NCI-H187 (cell line): ENCODE results near the gene RNF31.

Experiments used
- DNase-seq, 2 experiments: peaks; one replicate each; lab custom pipeline; 2025; lab: John Stamatoyannopoulos, UW

RNF31 gene

DNA sequence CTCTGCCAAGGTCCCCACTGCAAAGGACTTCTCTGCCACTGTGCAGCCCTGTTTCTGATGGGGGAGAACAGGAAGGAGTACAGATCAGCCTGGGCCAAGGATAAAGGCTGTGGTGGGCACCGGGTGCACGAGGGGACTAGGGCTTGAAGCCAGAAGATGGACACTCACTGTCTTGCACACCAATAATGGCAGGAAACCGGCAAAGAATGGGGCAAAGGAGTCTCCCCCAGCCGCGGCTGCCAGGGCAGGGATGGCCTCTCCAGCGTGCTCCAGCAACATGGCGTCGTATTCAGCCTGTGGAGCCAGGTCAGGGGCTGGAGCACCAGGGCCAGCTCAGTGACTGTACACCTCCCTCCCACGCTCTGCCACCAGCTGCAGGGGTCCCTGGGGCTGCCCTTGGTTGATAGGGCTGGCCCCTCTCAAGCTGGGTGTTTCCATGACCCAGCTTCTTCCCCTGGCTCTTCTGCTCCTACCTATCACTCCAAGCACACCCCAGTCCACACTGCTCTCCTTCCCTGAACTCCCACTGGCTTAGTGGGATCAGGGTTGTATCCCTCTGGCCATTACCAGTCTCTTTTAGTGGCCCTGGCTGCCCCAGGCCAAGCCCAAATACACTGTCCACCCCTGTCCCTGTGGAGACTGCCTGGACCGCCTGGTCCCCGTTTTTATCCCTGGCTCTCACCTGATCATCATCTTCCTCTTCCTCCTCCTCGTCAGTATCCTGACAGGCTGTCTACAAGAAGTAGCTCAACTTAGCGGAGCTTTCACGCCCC, 35.0 kb downstream of the RNF31 start:
- DNase-seq = no peak

DNA sequence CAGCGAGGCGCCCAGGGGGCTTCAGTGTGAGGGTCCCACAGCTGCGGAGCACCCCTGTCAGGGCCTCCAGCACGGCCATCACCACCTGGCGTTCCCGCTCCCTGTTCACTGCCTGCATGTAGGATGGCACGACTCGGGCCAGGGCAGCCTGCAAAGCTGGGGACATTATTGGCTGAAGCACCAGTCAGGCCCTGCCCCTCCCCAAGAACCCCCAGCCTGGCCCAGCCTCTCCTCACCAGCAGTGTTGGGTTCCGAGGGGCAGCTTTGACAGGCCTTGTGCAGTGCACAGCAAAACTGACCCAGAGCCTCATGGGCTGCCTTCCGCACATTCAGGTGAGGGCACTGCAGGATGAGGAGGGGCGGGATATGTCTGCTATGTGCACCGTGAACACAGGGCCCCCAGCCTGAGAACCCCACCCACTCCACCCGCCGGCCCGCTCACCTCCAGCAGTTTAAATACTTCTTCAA, 35.8 kb downstream of the RNF31 start:
- no peak for DNase-seq

DNA sequence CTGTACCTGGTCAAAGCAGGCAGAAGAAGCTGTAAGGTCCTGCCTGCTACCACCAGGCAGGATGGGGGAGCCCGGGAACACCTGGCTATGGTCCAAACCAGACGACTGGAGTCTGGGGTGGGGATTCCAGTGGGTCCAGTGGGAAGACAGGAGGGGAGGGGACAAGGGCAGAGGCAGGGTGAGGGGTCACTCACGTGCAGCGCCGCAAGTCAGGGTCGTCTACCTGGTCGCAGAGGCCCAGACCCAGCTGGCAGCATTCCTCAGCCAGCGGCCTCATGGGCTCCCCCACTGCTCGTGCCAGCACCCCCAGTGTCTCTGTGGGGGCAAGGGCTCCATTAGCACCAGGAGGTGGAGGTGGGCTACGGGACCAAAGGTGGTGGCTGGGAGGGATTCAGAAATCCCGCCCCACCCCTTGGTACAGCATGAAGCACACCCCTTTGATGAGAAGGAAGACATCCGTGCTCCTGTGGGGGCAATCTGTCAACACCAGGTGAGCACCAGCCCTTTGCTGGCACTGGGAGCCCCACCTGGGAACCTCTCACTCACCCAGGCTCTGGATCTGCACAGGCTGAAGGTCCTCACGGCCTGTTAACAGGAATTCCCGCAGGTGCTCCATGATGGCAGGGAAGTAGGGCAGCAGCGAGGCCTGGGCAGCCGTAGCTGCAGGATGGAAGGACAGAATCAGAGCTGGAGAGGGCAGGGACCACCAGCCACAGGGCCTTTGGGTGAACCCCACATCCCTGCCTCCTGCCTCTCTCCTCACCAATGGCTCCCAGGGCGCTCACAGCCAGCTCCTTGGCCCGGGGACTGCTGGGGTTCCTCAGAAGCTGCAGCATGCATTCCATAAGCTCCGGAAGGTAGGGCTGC, 37.0 kb downstream of the RNF31 start:
- no peak for DNase-seq

DNA sequence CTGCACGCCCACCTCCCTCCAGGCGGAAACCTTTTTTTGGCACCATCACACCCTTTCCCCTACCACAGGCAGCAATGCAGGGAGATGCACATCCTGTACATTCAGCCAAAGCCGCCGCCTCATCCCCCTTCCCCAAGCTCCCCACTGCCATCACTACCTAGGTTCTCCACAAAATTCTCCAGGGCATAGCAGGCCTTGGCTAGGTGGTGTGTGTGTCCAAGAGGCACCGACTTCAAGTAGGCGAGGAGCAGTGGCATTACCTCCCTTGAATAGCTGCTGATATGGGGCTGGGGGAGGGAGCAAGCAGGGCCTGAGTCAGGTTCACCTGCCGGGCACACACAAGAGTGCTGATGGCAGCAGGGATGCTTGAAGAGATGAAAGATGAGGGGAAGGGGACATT, 37.7 kb downstream of the RNF31 start:
- DNase-seq = no peak

DNA sequence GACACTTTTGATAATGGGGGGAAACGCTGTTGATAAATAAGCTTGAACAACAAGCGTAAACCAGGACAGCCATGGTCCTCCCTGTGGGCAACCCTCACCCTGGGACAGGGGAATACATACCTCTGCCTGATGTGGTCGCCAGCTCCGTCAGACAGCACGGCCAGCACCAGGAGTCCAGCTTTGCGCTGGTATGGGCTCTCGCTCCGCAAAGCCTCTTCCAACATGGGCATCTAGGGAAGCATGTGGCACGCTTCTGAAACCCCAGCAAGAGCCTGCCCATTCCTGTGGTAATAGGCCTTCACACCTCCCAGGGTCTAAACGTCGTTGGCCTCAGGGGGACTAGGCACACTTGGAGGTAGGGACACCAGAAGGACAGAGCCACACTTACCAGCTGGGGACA, 38.4 kb downstream of the RNF31 start:
- DNase-seq = no peak

DNA sequence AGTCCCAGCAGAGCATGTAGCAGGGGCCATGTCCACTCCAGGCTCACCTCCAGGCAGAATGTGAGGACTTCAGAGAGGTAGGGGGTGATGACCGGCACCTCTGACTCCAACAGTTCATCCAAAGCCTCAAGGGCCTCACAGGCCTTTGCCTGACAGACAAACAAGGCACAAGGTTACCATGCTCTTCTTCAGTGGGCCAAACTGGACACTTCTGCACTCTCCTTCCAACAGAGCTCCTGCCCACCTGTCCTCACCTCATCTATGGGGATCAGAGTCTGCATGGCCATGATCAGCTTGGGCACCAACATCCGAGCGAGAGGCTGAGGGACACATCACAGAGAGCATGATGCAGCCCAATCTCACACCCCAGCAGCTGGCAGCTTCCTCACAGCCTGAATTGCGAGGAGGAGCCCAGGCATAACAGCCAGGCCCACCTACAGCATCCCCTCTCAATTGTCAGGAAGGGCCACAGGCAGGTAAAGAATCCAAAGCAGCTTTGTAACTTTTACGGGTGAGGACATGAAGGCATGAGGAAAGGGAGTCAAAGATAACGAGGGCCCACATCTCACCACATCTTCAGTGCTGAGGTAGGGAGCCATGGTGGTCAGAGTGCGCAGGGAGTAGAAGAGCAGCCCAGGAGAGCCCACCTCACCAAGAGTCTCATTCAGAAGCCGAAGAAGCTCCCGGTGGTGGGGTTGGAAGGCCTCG, 39.7 kb downstream of the RNF31 start:
- DNase-seq = no peak

DNA sequence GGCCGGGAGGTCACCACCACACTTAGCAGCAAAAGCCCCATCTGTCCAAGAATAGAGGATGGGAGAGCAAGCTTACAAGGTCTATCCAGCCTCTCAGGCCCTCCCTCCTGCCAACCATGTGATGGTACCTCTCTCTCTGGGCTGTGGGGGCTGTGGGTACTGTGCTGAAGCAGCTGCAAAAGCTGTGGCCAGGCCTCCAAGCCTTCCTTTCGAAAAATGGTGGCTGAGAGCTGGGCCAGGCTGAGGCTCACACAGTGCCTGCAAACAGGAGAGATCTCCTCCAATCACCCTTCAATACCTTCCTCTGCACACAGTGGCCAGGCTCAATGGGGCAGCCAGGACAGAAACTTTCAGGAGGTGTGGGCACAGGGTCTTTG, 40.2 kb downstream of the RNF31 start:
- DNase-seq = no peak

DNA sequence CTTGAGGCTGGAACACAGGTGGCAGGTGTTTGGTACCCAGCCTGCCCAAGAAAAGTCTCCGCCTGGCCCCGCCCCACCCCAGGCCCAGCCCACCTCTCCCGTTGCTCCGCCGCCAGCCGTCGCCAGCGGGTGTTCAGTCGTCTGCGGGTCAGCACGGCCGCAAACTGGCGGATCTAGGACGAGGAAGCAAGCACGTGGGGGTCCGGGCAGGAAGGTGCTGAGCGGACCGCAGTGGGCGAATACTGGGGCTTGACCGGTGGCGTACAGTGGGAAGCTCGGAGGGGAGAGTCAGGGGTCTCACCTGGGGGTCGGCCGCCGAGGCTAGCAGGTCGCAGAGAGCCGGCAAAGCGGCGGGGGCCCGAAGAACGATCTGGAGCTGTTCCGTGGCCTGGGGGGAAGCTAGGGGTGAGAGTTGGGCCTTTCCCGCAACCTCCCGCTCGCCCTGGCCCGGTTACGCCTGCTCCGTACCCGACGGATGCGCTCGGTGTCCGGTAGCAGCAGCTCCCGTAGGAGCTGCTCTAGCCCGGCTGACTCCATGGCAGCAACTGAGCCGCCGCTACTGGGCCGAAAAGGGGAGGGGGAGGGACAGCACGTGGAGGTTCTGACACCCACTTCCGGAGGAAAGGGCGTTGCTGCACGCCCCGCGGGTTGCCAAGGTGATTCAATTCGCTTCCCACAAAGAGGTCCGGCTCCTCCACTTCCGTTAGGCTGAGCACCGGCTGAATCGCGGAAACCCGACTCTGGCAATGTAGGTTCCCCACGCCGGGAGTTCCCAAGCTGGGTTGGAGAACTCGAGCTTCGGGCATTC, 41.2 kb downstream of the RNF31 start, which contains the start of gene IPO4:
Gene IPO4 (minus strand): TSS at position 566 of the 808 bp plus-strand sequence. CDS start 29 bp downstream, at position 537.
- peak; percentile 81 to 96 for DNase-seq

DNA sequence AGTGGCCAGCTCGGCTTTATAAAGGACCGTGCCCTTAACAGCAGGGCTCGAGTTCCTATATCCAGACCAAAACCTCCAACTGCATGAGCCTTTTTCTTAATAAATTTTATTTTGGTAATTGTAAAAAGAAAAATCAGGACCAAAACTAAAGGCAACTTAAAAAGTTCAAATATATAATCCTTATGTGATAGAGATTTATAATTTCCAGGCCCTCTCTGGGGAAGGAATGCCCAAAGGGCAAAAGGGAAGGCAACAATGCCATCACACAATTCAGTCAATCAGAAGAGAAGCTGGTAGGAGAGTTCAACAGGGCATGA, 41.7 kb downstream of the RNF31 start:
- DNase-seq = no peak

DNA sequence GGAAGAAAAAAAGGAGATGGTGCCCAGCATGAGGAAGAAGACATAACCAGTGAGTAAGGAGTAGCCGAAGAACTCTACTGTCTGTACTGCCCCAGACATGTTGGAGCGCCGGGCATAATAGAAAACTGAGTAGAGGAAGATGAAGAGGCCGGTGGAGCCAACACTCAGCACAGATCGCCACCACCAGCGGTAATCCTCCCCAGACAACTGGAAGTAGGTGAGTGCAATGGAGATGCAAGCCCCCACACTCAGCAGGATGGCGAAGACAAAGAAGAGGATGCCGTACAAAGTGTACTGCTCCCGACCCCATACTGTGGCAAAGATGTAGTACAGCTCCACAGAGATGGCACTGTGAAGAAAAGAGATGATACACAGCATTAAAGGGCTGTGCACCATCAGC, 42.2 kb downstream of the RNF31 start:
- DNase-seq = no peak

DNA sequence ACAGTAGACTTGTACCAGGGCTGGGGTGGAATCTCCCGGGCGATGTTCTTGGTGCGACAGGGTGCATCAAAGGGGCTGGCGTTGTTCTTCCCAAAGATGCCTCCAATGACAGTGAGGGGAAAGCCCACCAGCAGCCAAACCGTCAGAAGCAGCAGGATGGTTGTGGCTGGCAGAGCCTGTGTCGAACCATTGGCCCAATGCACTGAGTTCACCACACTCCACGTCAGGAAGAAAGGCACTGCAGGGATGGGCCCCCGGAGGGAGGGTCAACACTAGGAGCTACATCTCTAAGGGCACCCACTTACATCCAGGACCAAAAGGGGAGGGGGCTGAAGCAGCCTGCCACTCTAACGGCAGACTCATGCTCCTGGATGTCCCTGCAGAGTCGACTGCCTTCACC, 43.1 kb downstream of the RNF31 start:
- DNase-seq = no peak

DNA sequence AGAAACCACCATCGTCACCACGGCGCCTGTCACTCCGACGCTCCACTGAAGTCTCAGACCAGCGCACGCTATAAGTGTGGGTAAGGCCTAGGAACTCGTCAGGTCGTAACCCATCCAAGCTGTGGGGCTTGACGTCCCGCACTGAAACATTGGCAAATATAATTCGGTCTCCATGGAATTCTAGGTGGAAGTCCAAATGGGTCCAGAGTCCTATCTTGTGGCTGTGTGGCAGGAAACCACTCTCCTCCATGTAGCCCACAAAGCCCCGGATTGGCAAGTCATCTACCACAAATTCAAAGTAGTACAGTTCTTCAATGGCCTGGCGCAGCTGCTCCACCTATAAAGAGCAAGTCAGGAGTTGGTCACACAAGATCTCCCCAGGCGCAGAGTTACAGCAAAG, 45.6 kb downstream of the RNF31 start:
- DNase-seq = no peak

DNA sequence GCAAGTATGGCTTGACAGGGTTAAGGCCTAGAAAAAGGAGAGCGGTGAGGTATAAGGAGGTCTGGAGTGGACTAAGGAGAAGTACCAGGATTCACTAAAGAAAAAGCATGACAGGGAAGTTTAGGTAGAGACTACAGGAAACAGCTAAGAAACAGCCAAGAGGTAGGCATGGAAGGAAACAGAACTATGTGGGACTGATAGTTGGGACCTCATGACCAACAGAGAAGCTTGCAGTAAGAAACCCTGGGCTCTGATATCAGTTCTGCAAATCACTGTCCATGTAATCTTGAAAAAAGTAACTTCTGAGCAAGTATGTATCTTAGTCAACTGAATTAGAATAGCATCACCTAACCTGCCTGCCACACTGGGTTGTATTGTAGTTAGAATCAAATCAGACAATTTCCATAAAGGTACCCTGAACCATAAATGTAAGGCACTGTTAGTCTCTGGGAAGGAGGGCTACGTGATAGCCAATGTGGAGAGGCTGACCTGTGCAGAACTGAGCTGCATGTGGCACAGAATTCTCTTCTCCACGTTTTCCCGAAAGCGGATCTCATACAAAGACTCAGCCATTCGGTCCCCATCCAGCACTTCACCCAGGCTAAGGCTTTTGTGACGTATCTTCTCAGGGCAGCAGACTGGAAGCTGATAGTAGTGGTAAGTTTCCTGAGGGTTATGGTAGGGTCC, 47.0 kb downstream of the RNF31 start:
- no peak for DNase-seq

DNA sequence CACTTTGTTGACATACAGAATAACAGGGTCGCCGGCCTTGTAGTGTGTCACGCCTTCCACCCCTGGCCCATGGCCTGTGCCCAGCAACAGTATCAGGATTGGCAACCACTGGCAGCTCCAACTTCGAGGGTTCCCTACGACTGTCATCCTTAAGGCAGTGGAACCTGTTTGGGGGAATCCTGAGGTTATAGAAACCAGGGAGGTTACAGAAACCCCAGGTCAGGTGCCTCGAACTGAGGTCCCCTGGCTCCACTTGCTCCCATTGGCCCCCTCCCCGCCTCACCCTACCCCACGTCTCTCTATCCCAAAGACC, 47.5 kb downstream of the RNF31 start:
- DNase-seq = no peak

DNA sequence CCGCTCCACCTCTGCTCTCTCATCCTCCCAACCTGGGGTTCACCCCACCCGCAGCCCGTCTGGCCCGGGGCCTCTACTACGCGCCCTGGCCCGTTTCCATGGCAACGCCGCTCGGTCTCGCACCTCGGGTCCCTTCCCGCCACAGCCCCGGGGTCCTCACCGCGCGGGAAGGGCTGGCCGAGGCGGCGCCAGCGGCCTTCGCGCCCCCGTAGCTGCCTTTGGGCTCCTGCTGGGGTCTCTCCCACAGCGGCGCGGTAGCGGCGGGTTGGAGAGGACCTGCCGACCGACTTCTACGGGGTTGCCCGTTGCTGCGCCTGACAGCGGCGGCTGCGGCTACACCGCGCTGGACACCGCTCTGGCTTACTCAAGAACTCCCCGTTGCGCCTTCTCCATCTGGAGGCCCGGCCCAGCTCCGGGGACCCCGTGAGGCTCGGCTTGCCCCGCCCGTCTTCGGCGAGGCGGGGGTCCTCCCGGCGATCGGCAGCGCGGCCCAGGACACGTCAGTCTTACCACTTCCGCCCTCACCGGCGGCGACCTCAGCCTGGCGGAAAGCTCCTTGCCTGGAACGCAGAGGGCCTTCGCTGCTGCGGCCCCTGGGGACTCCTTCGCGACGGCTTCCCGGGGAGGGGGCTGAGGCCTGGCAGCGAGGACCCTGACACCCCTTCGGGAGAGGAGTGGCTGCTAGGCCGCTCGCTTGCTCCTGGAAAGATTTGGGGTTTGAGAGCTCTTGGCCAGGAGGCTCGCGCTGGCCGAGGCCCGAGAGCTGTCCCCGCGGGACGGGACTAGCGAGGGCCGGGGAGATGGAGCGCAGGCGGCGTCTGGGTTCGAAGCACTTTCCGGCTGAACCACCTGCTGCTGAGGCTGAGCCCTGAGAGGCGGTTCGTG, 48.1 kb downstream of the RNF31 start, which contains the start of gene TM9SF1:
Gene TM9SF1 (minus strand): TSS at position 256 of the 885 bp plus-strand sequence. CDS start 422 bp downstream, outside the sequence.
- DNase-seq = peak; percentile 67 to 74

DNA sequence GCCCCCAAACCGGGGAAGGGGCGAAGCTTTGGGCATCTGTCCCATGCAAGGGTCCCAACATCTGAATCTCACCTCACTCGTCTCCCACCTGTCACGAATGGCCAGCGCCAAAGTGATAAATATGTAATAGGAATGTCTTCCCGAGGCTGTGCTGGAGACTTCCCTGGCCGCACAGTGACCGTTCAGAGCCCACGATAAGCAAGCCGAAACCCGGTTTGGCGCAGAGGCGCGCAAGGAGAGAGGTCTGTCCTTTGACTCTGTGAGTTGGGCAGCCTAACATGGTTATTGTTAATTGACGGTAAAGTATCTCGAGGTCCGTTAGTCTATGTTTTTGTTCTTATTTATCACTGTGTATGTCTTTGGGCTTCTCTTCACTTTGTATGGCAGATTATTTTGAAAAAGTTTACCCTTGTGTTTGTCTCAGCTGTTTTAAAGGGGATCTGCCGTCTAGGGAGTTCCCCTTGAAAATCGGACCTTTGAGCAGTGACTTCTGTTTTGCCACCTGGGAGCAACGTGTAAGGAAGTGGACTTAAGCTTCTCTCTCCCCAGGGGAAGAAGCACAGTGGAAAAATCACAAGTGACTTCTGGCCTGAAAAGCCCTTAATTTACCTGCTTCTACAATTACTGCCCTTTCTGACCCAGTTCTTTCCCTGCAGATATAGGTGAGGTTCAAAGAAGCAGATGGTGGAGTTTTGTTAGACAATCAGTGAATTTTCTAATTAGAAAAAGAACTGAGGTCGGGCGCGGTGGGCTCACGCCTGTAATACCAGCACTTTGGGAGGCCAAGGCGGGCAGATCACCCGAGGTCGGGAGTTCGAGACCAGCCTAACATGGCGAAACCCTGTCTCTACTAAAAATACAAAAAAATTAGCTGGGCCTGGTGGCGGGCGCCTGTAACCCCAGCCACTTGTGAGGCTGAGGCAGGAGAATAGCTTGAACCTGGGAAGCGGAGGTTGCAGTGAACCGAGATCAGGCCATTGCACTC, 49.1 kb downstream of the RNF31 start:
- DNase-seq = no peak

DNA sequence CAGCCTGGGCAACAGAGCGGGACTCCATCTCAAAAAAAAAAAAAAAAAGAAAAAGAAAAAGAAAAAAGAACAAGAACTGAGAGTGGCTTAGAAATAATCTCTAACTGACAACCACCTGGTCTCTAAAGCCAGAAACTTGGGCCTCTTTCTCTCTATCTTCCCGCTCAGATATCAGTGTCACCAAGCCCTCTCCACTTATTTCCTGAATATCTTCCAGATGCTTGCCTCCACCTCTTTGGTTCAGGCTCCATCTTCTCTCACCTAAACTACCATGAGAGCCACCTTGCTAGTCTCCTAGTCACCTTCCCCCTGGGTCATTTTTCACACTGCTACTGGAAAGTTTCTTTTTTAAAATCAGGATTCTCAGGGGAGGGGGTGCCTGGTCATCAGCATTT, 49.8 kb downstream of the RNF31 start:
- DNase-seq = no peak

DNA sequence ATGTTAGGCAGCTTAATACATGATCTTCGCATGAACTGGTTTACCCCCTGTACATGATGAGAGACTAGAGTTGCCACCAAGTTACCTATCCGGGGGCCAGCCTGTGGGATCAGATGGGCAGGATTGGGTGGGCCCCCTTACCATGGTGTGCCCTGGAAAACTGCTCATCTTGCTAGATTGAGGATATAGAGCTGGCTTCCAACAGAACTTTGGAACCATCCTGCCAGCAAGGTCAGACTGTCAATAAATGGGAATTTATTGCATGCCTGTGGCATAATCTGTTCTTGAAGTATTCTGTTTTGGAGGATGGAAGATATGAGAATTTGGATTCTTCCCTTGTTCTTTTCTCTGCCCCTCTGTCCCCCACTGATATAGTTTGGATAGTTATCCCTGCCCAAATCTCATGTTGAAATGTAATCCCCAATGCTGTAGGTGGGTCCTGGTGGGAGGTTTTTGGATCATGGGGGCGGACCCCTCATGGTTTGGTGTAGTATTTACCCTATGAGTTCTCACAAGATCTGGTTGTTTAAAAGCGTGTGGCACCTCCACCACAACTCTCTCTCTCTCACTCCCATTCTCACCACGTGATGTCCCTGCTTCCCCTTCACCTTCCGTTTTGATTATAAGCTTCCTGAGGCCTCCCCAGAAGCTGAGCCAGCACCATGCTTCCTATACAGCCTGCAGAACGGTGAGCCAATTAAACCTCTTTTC, 51.7 kb downstream of the RNF31 start:
- DNase-seq = no peak
